Activated naive CD4-positive, alpha-beta T cell treated with anti-CD3 and anti-CD28 coated beads for 36 hours (primary cell): ENCODE results near the gene HAND2. TPM values are rescaled to one million over a fixed set of nuclear protein-coding genes. Genes with fewer than 3 reads are reported as not detected.

Experiments
- CTCF ChIA-PET: fragments of 350-600 bp; sonication (Branson Sonifier 250); formaldehyde crosslinking; loops from one replicate; lab custom pipeline; 2021; ENCODE audit warnings: antibody characterized with exemption; lab: Charles Lee
- DNase-seq: peaks from one replicate; pipeline ENCODE4 v3.0.0-alpha.2; 2020
- H3K27ac Mint-ChIP-seq: one replicate; pipeline ENCODE4 v1.8.0; 2021; ENCODE audit warnings: mild to moderate bottlenecking, mixed read lengths
- H3K27me3 Mint-ChIP-seq: one replicate; pipeline ENCODE4 v1.8.0; 2021; ENCODE audit warnings: low read depth, mixed read lengths
- H3K36me3 Mint-ChIP-seq: one replicate; pipeline ENCODE4 v1.8.0; 2021; ENCODE audit warnings: low read depth, mixed read lengths
- H3K4me1 Mint-ChIP-seq: one replicate; pipeline ENCODE4 v1.8.0; 2021; ENCODE audit warnings: low read depth, mixed read lengths
- H3K4me3 Mint-ChIP-seq: one replicate; pipeline ENCODE4 v1.8.0; 2021; ENCODE audit warnings: mild to moderate bottlenecking, moderate library complexity, mixed read lengths
- H3K9me3 Mint-ChIP-seq: one replicate; pipeline ENCODE4 v1.8.0; 2021; ENCODE audit warnings: mixed read lengths
- intact Hi-C: fragments of 100-400 bp; cut with micrococcal nuclease; formaldehyde crosslinking; loops from one replicate; pipeline ENCODE4 v1.15.1; 2023
- total RNA-seq, 2 experiments: library from RNA; stranded (reverse); gene quantifications; one replicate each; pipeline ENCODE4 v1.2.3, GENCODE V29; 2021

HAND2 gene
- total RNA-seq, 2 experiments from 2014 or later = not detected

GRCh38 chr4:173503330-173504180, 26.5 kb downstream of the HAND2 start:
- no peak overlapping the region for H3K4me3 Mint-ChIP-seq
- intact Hi-C loops = loop anchor here (10.0 kb wide), 1 partner anchor 781 kb away; the partner anchor contains the start of genes CEP44 and FBXO8
- peaks cover 13% of the 10 kb centered on the region for H3K36me3 Mint-ChIP-seq

GRCh38 chr4:173502282-173502681, 27.7 kb downstream of the HAND2 start:
- Mint-ChIP-seq H3K4me3 (no peak overlapping the region), H3K9me3 (no peaks in the 10 kb centered on the region), H3K4me1 (peaks cover 24% of the 10 kb centered on the region), H3K27me3 (peaks cover 75% of the 10 kb centered on the region), H3K36me3 (peaks cover 11% of the 10 kb centered on the region), H3K27ac (no peak overlapping the region)
- CTCF ChIA-PET = interaction anchor here (1.5 kb wide), 1 partner anchor 8 kb away, joined by 6 read pairs; no protein-coding TSS in a partner anchor
- intact Hi-C loops = loop anchor here (10.0 kb wide), 1 partner anchor 783 kb away; the partner anchor contains the start of genes CEP44 and FBXO8
- DNase-seq = no peak

More at GRCh38 chr4:173503330-173504180, 26.5 kb downstream of the HAND2 start:
- H3K27me3 Mint-ChIP-seq = peaks cover 81% of the 10 kb centered on the region
- no peak for DNase-seq
- CTCF ChIA-PET = interaction anchor here (0.7 to 1.8 kb wide), 5 partner anchors 9 to 617 kb away, joined by 3 to 6 read pairs (median 4); no protein-coding TSS in a partner anchor
- H3K9me3 Mint-ChIP-seq = no peaks in the 10 kb centered on the region
- H3K4me1 Mint-ChIP-seq = peaks cover 37% of the 10 kb centered on the region
- no peak overlapping the region for H3K27ac Mint-ChIP-seq

- Mint-ChIP-seq H3K27ac (no peak overlapping the region), H3K27me3 (peaks cover 72% of the 10 kb centered on the region), H3K36me3 (peaks cover 11% of the 10 kb centered on the region), H3K4me1 (peaks cover 20% of the 10 kb centered on the region), H3K9me3 (no peaks in the 10 kb centered on the region), H3K4me3 (peak overlapping the region; percentile 35)
- intact Hi-C loops = loop anchor here (10.0 kb wide), 1 partner anchor 783 kb away; the partner anchor contains the start of genes CEP44 and FBXO8
- no peak for DNase-seq
- CTCF ChIA-PET = no interaction called here
Observed at GRCh38 chr4:173501592-173502150, 28.4 kb downstream of the HAND2 start.

GRCh38 chr4:173500841-173501591, 29.0 kb downstream of the HAND2 start:
- intact Hi-C loops = loop anchor here (10.0 kb wide), 1 partner anchor 784 kb away; the partner anchor contains the start of genes CEP44 and FBXO8
- Mint-ChIP-seq H3K9me3 (no peaks in the 10 kb centered on the region), H3K27me3 (peaks cover 69% of the 10 kb centered on the region), H3K27ac (no peak overlapping the region), H3K36me3 (peaks cover 11% of the 10 kb centered on the region), H3K4me3 (peak overlapping the region; percentile 35), H3K4me1 (peaks cover 13% of the 10 kb centered on the region)
- no peak for DNase-seq
- CTCF ChIA-PET = no interaction called here

- Mint-ChIP-seq H3K27ac (no peak overlapping the region), H3K4me1 (peaks cover 11% of the 10 kb centered on the region), H3K27me3 (peaks cover 65% of the 10 kb centered on the region), H3K36me3 (peaks cover 11% of the 10 kb centered on the region), H3K9me3 (no peaks in the 10 kb centered on the region), H3K4me3 (no peak overlapping the region)
- CTCF ChIA-PET = no interaction called here
- intact Hi-C loops = loop anchor here (10.0 kb wide), 1 partner anchor 785 kb away; the partner anchor contains the start of genes CEP44 and FBXO8
- DNase-seq = no peak
Observed at GRCh38 chr4:173499658-173500535, 30.1 kb downstream of the HAND2 start.

- Mint-ChIP-seq H3K9me3 (no peaks in the 10 kb centered on the region), H3K4me1 (peaks cover 16% of the 10 kb centered on the region), H3K27ac (no peak overlapping the region), H3K36me3 (peaks cover 11% of the 10 kb centered on the region), H3K27me3 (peaks cover 59% of the 10 kb centered on the region), H3K4me3 (no peak overlapping the region)
- DNase-seq = no peak
- intact Hi-C loops = no loop called here
- CTCF ChIA-PET = no interaction called here
Observed at GRCh38 chr4:173498771-173499170, 31.3 kb downstream of the HAND2 start.

GRCh38 chr4:173498023-173498422, 32.0 kb downstream of the HAND2 start:
- no peak for DNase-seq
- H3K27ac Mint-ChIP-seq = no peak overlapping the region
- peaks cover 16% of the 10 kb centered on the region for H3K4me1 Mint-ChIP-seq
- CTCF ChIA-PET = interaction anchor here (1.2 to 1.4 kb wide), 2 partner anchors 11 to 78 kb away, joined by 3 read pairs; no protein-coding TSS in a partner anchor
- peaks cover 11% of the 10 kb centered on the region for H3K36me3 Mint-ChIP-seq
- intact Hi-C loops = no loop called here
- H3K9me3 Mint-ChIP-seq = no peaks in the 10 kb centered on the region
- no peak overlapping the region for H3K4me3 Mint-ChIP-seq
- peaks cover 54% of the 10 kb centered on the region for H3K27me3 Mint-ChIP-seq

GRCh38 chr4:173494013-173494970, 35.7 kb downstream of the HAND2 start:
- Mint-ChIP-seq H3K27me3 (peaks cover 32% of the 10 kb centered on the region), H3K9me3 (no peaks in the 10 kb centered on the region), H3K4me3 (peak overlapping the region; percentile 64), H3K27ac (no peak overlapping the region), H3K36me3 (no peaks in the 10 kb centered on the region), H3K4me1 (peaks cover 10% of the 10 kb centered on the region)
- CTCF ChIA-PET = interaction anchor here (0.6 to 2.6 kb wide), 18 partner anchors 9 to 502 kb away, joined by 3 to 12 read pairs (median 4); no protein-coding TSS in a partner anchor
- intact Hi-C loops = loop anchor here (1.0 to 5.0 kb wide), 7 partner anchors 74 to 481 kb away; partner anchors contain the start of genes HMGB2 and SAP30
- DNase-seq = peak; percentile 75

GRCh38 chr4:173493041-173493440, 37.0 kb downstream of the HAND2 start:
- Mint-ChIP-seq H3K9me3 (no peaks in the 10 kb centered on the region), H3K27me3 (peaks cover 29% of the 10 kb centered on the region), H3K36me3 (no peaks in the 10 kb centered on the region), H3K4me1 (peaks cover 10% of the 10 kb centered on the region), H3K4me3 (no peak overlapping the region), H3K27ac (no peak overlapping the region)
- intact Hi-C loops = loop anchor here (5.0 kb wide), 1 partner anchor 321 kb away; no protein-coding TSS in a partner anchor
- CTCF ChIA-PET = interaction anchor here (1.4 to 2.6 kb wide), 2 partner anchors 72 to 480 kb away, joined by 8 to 12 read pairs; no protein-coding TSS in a partner anchor
- DNase-seq = no peak

GRCh38 chr4:173492315-173492714, 37.7 kb downstream of the HAND2 start:
- CTCF ChIA-PET = interaction anchor here (1.0 to 2.6 kb wide), 4 partner anchors 12 to 479 kb away, joined by 3 to 12 read pairs (median 6); no protein-coding TSS in a partner anchor
- H3K4me3 Mint-ChIP-seq = no peak overlapping the region
- no peak overlapping the region for H3K27ac Mint-ChIP-seq
- peaks cover 10% of the 10 kb centered on the region for H3K4me1 Mint-ChIP-seq
- intact Hi-C loops = loop anchor here (5.0 kb wide), 1 partner anchor 320 kb away; no protein-coding TSS in a partner anchor
- peaks cover 25% of the 10 kb centered on the region for H3K27me3 Mint-ChIP-seq
- no peak for DNase-seq
- no peaks in the 10 kb centered on the region for H3K36me3 Mint-ChIP-seq
- no peaks in the 10 kb centered on the region for H3K9me3 Mint-ChIP-seq
